AG10803 (cell line): ENCODE data around the gene FBXL7.

Experiments used
- DNase-seq: peaks from one replicate; pipeline ENCODE4 v3.0.0; 2010; ENCODE audit warnings: low read depth
- H3K4me3 ChIP-seq: 2 replicates; pipeline ENCODE4 v1.5.1; 2011; ENCODE audit warnings: mild to moderate bottlenecking, low read length, control low read depth
- TF ChIP-seq, protein P1 (sequence below): conservative IDR thresholded peaks from 2 replicates; pipeline ENCODE4 v1.5.1; 2011; ENCODE audit warnings: mild to moderate bottlenecking, low read length, control low read depth, inconsistent platforms

The FBXL7 gene

GRCh38 chr5:15573590-15573989, 73.6 kb downstream of the FBXL7 start:
- TF ChIP-seq, protein P1, sequence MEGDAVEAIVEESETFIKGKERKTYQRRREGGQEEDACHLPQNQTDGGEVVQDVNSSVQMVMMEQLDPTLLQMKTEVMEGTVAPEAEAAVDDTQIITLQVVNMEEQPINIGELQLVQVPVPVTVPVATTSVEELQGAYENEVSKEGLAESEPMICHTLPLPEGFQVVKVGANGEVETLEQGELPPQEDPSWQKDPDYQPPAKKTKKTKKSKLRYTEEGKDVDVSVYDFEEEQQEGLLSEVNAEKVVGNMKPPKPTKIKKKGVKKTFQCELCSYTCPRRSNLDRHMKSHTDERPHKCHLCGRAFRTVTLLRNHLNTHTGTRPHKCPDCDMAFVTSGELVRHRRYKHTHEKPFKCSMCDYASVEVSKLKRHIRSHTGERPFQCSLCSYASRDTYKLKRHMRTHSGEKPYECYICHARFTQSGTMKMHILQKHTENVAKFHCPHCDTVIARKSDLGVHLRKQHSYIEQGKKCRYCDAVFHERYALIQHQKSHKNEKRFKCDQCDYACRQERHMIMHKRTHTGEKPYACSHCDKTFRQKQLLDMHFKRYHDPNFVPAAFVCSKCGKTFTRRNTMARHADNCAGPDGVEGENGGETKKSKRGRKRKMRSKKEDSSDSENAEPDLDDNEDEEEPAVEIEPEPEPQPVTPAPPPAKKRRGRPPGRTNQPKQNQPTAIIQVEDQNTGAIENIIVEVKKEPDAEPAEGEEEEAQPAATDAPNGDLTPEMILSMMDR: no peak
- no peak overlapping the region for H3K4me3 ChIP-seq
- DNase-seq: no peak

GRCh38 chr5:15574128-15574527, 74.1 kb downstream of the FBXL7 start:
- H3K4me3 ChIP-seq: no peak overlapping the region
- no peak for DNase-seq
- TF ChIP-seq, protein P1: no peak

DNA sequence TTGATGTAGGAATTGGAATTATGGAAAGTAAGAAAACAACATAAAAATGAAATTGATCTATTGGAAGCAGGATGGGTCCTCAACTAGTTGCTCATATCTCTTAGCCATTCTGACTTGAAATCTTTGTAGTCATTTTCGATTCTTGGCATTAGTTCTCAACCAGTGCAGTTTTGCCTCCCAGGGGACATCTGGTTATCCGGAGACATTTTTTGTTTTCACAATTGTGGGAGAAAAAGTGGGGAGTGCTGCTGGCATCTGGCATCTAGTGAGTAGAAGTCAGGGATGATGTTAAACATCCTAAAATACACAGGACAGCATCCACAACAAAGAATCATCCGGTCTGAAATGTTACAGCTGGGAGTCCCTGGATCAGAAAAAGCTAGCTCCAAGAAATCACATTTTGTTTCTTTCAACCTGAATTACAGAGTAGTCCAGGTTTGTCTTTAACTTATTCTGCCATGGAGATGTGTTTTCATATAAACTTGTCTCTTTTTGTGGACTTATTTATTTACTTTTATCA, 74.9 kb downstream of the FBXL7 start:
- H3K4me3 ChIP-seq: no peak overlapping the region; the same call in 1 of the 2 replicates
- TF ChIP-seq, protein P1: no peak
- DNase-seq: peak; percentile 81

DNA sequence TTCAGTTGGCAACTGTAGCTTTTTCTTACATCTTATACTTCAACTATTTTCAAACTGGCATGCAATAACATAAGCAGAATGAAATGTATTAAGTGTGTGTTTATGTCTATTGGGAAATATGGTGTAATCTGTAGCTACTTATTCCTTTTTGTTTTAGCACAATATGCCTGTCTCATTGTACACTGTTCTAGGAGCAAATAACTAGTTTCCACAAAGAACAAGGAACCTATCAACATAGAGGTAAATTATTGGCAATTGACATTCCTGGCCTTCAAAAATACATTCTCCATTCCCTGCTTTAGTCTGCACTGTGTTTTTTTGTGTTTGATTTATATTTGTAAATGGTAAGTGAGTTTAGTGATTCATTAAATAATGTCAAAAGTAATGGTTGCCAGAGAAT, 75.7 kb downstream of the FBXL7 start:
- DNase-seq: peak; percentile 83

GRCh38 chr5:15577132-15577531, 77.2 kb downstream of the FBXL7 start:
- no peak for DNase-seq
- H3K4me3 ChIP-seq: no peak overlapping the region
- TF ChIP-seq, protein P1: no peak

More for the DNA sequence above, 75.7 kb downstream of the FBXL7 start:
- H3K4me3 ChIP-seq: no peak overlapping the region
- TF ChIP-seq, protein P1: no peak

DNA sequence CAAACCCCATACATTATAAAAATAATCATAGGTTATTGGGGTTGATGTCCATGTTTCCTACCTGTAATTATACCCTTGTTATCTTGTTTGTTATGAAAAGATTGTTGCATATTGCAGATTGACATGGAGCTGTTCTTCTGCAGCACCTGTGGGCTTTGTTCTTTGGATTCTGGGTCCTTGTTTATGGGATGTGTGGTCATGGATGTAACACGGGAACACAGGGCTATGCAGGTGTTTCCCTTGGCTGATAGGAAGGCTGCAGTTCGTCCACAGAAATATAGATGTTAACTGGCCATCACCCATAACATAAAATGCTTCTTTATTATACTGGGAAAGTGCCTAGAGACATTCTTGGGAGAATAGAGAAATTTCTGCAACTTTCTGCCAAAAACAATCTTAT, 77.9 kb downstream of the FBXL7 start:
- no peak for DNase-seq
- TF ChIP-seq, protein P1: no peak
- H3K4me3 ChIP-seq: no peak overlapping the region

GRCh38 chr5:15579193-15579990, 79.4 kb downstream of the FBXL7 start:
- peak; percentile 91 for DNase-seq
- TF ChIP-seq, protein P1: no peak
- no peak overlapping the region for H3K4me3 ChIP-seq
